HCT116 (cell line): ENCODE data around the gene TMEM198. TPM values are rescaled to one million over a fixed set of nuclear protein-coding genes. Genes with fewer than 3 reads are reported as not detected.

Experiments
- ATAC-seq: fragments of 200-7000 bp; cut with Tn5 transposase; 2 replicates; pipeline ENCODE4 v1.9.1; 2020; ENCODE audit warnings: mild to moderate bottlenecking, moderate library complexity
- BruUV-seq: library from RNA; stranded (reverse); fragments of 400-500 nt; replicated peaks from 2 replicates; lab custom pipeline; 2021; lab: Mats Ljungman, UMichigan
- CTCF ChIA-PET: fragments of 300-600 bp; sonication (Branson Sonifier 250); formaldehyde crosslinking; loops from one replicate; lab custom pipeline; 2021; ENCODE audit warnings: antibody characterized with exemption; lab: Charles Lee
- POLR2A ChIA-PET: fragments of 300-600, 350-600 bp; sonication (Branson Sonifier 250); formaldehyde crosslinking; loops from one replicate; lab custom pipeline; 2021; ENCODE audit warnings: antibody characterized with exemption; lab: Charles Lee
- RAD21 ChIA-PET, 2 experiments: fragments of 300-600 bp; sonication (Branson Sonifier 250); formaldehyde crosslinking; loops; one replicate each; lab custom pipeline; 2023; ENCODE audit warnings: low total read pairs in 2 of 2; ENCODE audit not compliant: uncharacterized antibody in 2 of 2, unreplicated experiment in 2 of 2, low non-redundant PET in 1 of 2; lab: Charles Lee
- DNase-seq: peaks from one replicate; pipeline ENCODE4 v3.0.0-alpha.2; 2010; ENCODE audit warnings: low read depth, low spot score
- H2AFZ ChIP-seq: fragments of 200-600 bp; shearing (Covaris generic), sonication (generic); 2 replicates; pipeline ENCODE4 v1.6.1; 2017; ENCODE audit warnings: low read depth, mixed run types, mixed read lengths, antibody characterized with exemption, low read length; ENCODE audit not compliant: poor library complexity, severe bottlenecking
- H3K27ac ChIP-seq: 2 replicates; pipeline ENCODE4 v1.5.1; 2012; ENCODE audit warnings: low read depth, low read length
- H3K27me3 ChIP-seq: fragments of 200-600 bp; sonication (generic); 2 replicates; pipeline ENCODE4 v1.6.1; 2016; ENCODE audit warnings: mixed run types, low read length, mixed read lengths; ENCODE audit not compliant: insufficient read depth
- H3K36me3 ChIP-seq, 2 experiments: fragments of 200-500 bp in 1 of 2; fragments of 200-600 bp in 1 of 2; sonication (Bioruptor generic) in 1 of 2; sonication (generic) in 1 of 2; 2 replicates each; pipeline versions ENCODE4 v1.5.1 to v1.6.1; 2014 to 2016; ENCODE audit warnings: low read length in 2 of 2, inconsistent platforms in 1 of 2, mixed read lengths in 1 of 2, mixed run types in 1 of 2; ENCODE audit not compliant: insufficient read depth in 2 of 2, control insufficient read depth in 1 of 2
- H3K4me1 ChIP-seq, 2 experiments: fragments of 200-600 bp in 1 of 2; sonication (generic) in 1 of 2; 2 replicates each; pipeline versions ENCODE4 v1.5.1 to v1.6.1; 2012 to 2017; ENCODE audit warnings: low read length in 2 of 2, inconsistent platforms in 1 of 2, mild to moderate bottlenecking in 1 of 2, mixed read lengths in 1 of 2, mixed run types in 1 of 2, moderate library complexity in 1 of 2; ENCODE audit not compliant: insufficient read depth in 2 of 2, control insufficient read depth in 1 of 2
- H3K4me2 ChIP-seq: fragments of 200-600 bp; sonication (generic); 2 replicates; pipeline ENCODE4 v1.6.1; 2017; ENCODE audit warnings: mixed run types, low read length, mixed read lengths
- H3K4me3 ChIP-seq, 2 experiments: fragments of 200-600 bp in 1 of 2; sonication (generic) in 1 of 2; replicated peaks in 1 of 2; 2 replicates each; pipeline ENCODE4 v1.5.1; 2011 to 2016; ENCODE audit warnings: low read length in 2 of 2, control low read depth in 1 of 2, low read depth in 1 of 2, mild to moderate bottlenecking in 1 of 2, mixed read lengths in 1 of 2, mixed run types in 1 of 2
- H3K79me2 ChIP-seq: fragments of 200-600 bp; sonication (generic); 2 replicates; pipeline ENCODE4 v1.6.1; 2017; ENCODE audit warnings: mild to moderate bottlenecking, mixed run types, low read length, moderate library complexity, mixed read lengths; ENCODE audit not compliant: insufficient read depth
- H3K9ac ChIP-seq: fragments of 200-600 bp; sonication (generic); 2 replicates; pipeline ENCODE4 v1.6.1; 2016; ENCODE audit warnings: low read length, mixed read lengths
- H3K9me2 ChIP-seq: fragments of 200-600 bp; sonication (generic), shearing (Covaris generic); 2 replicates; pipeline ENCODE4 v1.6.1; 2017; ENCODE audit warnings: mixed run types, mild to moderate bottlenecking, moderate library complexity; ENCODE audit not compliant: insufficient read depth
- H3K9me3 ChIP-seq, 2 experiments: fragments of 200-500 bp in 1 of 2; fragments of 200-600 bp in 1 of 2; sonication (Bioruptor generic) in 1 of 2; sonication (generic) in 1 of 2; 2 replicates each; pipeline ENCODE4 v1.6.1; 2014 to 2017; ENCODE audit warnings: low read length in 2 of 2, mixed read lengths in 2 of 2, inconsistent platforms in 1 of 2, low read depth in 1 of 2, mild to moderate bottlenecking in 1 of 2, mixed run types in 1 of 2, moderate library complexity in 1 of 2; ENCODE audit not compliant: control insufficient read depth in 1 of 2, insufficient read depth in 1 of 2
- H4K20me1 ChIP-seq: fragments of 200-600 bp; sonication (generic), shearing (Covaris generic); 2 replicates; pipeline ENCODE4 v1.6.1; 2017; ENCODE audit warnings: mixed run types, mild to moderate bottlenecking, moderate library complexity; ENCODE audit not compliant: insufficient read depth
- CEBPB ChIP-seq: IDR thresholded peaks from 2 replicates; pipeline ENCODE4 v1.6.1; 2012; ENCODE audit warnings: low read depth
- CTCF ChIP-seq, 3 experiments: fragments of 200-600 bp in 1 of 3; sonication (generic) in 1 of 3; IDR thresholded peaks in 2 of 3; conservative IDR thresholded peaks in 1 of 3; 2 replicates each; pipeline ENCODE4 v1.5.1; 2012 to 2017; ENCODE audit warnings: low read depth in 2 of 3, low read length in 2 of 3, antibody characterized with exemption in 1 of 3, borderline replicate concordance in 1 of 3, control low read depth in 1 of 3, mild to moderate bottlenecking in 1 of 3, mixed read lengths in 1 of 3, mixed run types in 1 of 3, moderate library complexity in 1 of 3; ENCODE audit not compliant: insufficient read depth in 1 of 3
- ELF1 ChIP-seq: IDR thresholded peaks from 2 replicates; pipeline ENCODE4 v1.6.1; 2012; ENCODE audit warnings: low read depth, borderline replicate concordance
- POLR2A ChIP-seq: IDR thresholded peaks from 2 replicates; pipeline ENCODE4 v1.7.0; 2011; ENCODE audit warnings: borderline replicate concordance; ENCODE audit not compliant: insufficient read depth, insufficient read length; ENCODE audit errors: extremely low read depth
- SIN3A ChIP-seq: IDR thresholded peaks from 2 replicates; pipeline ENCODE4 v1.6.1; 2012; ENCODE audit warnings: low read depth
- TCF7L2 ChIP-seq: IDR thresholded peaks from 2 replicates; pipeline ENCODE4 v1.7.0; 2011; ENCODE audit warnings: borderline replicate concordance, inconsistent platforms; ENCODE audit not compliant: insufficient read depth, insufficient read length; ENCODE audit errors: extremely low read depth
- YY1 ChIP-seq: IDR thresholded peaks from 2 replicates; pipeline ENCODE4 v1.6.1; 2011; ENCODE audit warnings: low read length, low read depth, moderate library complexity, mild to moderate bottlenecking; ENCODE audit not compliant: insufficient replicate concordance; ENCODE audit errors: extremely low read depth
- ZFX ChIP-seq: fragments of 450-650 bp; IDR thresholded peaks from 2 replicates; pipeline ENCODE4 v1.6.1; 2017
- ZNF274 ChIP-seq: fragments of 200-500 bp; sonication (Bioruptor generic); IDR thresholded peaks from 2 replicates; pipeline ENCODE4 v1.6.1; 2014; ENCODE audit warnings: mild to moderate bottlenecking, low read depth, low read length, inconsistent platforms
- intact Hi-C: fragments of 100-400 bp; cut with micrococcal nuclease; formaldehyde crosslinking; loops from 2 replicates; pipeline ENCODE4 v1.10.0; 2022
- total RNA-seq: library from RNA; stranded (reverse); gene quantifications from one replicate; pipeline ENCODE4 v1.2.1, GENCODE V29; 2021; ENCODE audit not compliant: unreplicated experiment

TMEM198 gene
- total RNA-seq, 1 experiment from 2014 or later: 2.1 TPM

- no peak for TF ChIP-seq CTCF (IDR thresholded peaks at IDR 0.05 in 2 of 3, conservative IDR thresholded peaks at IDR 0.05 in 1 of 3; ENCODE audit: borderline replicate concordance in 1 of 3, insufficient read depth in 1 of 3, low read depth in 2 of 3, low read length in 2 of 3)
- TF ChIP-seq, all 23 proteins: peak for 0
Measured at GRCh38 chr2:219565130-219566080, 21.6 kb downstream of the TMEM198 start (continued).

GRCh38 chr2:219566640-219567039 is 22.8 kb downstream of the TMEM198 start:
- ChIA-PET POLR2A (no interaction called here), CTCF (no interaction called here), RAD21 (no interaction called here)
- Histone ChIP-seq H3K4me2 (no peak overlapping the region), H3K4me1 (no peaks in the 10 kb centered on the region), H3K9me3 (no peaks in the 10 kb centered on the region), H3K79me2 (no peaks in the 10 kb centered on the region), H3K27ac (no peak overlapping the region), H3K9me2 (no peaks in the 10 kb centered on the region), H3K4me3 (no peak overlapping the region), H3K27me3 (no peaks in the 10 kb centered on the region), H3K9ac (no peak overlapping the region), H3K36me3 (no peaks in the 10 kb centered on the region), H2AFZ (no peak overlapping the region), H4K20me1 (no peaks in the 10 kb centered on the region)
- BruUV-seq: no TSS peak
- DNase-seq (no peak), ATAC-seq (no peak)
- TF ChIP-seq TCF7L2: no peak
- TF ChIP-seq ELF1: no peak
- no peak for TF ChIP-seq CEBPB
- TF ChIP-seq ZFX: no peak
- TF ChIP-seq ZNF274: no peak
- no peak for TF ChIP-seq SIN3A
- no peak for TF ChIP-seq YY1
- TF ChIP-seq POLR2A: no peak
- intact Hi-C loops: no loop called here
